ENCODE measurements around the gene RSRC1.

DNA sequence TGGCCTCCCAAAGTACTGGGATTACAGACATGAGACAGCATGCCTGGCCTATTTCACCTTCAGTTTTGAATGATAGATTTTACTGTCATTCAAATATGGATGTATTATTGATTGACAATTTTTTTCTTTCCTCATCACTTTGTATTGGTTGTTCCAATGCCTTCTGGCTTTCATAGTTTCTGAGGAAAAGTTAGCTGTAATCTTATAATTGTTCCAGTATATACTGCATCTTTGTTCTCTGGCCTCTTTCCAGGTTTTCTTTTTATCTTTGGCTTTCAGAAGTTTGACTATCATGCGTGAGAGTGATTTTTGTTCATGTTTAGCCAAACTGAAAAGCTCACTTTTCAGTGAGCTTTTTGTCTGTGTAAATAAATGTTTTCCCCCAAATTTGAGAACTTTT, 157.1 kb downstream of the RSRC1 start:
- TF ChIP-seq POLR2A (IDR thresholded peaks at IDR 0.05) (no peak), POLR2AphosphoS5 (IDR thresholded peaks at IDR 0.05; ENCODE audit: insufficient read depth in 1 of 2, low read depth in 1 of 2) (no peak)
- TF ChIP-seq, protein P1, sequence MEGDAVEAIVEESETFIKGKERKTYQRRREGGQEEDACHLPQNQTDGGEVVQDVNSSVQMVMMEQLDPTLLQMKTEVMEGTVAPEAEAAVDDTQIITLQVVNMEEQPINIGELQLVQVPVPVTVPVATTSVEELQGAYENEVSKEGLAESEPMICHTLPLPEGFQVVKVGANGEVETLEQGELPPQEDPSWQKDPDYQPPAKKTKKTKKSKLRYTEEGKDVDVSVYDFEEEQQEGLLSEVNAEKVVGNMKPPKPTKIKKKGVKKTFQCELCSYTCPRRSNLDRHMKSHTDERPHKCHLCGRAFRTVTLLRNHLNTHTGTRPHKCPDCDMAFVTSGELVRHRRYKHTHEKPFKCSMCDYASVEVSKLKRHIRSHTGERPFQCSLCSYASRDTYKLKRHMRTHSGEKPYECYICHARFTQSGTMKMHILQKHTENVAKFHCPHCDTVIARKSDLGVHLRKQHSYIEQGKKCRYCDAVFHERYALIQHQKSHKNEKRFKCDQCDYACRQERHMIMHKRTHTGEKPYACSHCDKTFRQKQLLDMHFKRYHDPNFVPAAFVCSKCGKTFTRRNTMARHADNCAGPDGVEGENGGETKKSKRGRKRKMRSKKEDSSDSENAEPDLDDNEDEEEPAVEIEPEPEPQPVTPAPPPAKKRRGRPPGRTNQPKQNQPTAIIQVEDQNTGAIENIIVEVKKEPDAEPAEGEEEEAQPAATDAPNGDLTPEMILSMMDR (IDR thresholded peaks at IDR 0.05), result no peak
